ENCODE results near the gene FOXG1.

DNA sequence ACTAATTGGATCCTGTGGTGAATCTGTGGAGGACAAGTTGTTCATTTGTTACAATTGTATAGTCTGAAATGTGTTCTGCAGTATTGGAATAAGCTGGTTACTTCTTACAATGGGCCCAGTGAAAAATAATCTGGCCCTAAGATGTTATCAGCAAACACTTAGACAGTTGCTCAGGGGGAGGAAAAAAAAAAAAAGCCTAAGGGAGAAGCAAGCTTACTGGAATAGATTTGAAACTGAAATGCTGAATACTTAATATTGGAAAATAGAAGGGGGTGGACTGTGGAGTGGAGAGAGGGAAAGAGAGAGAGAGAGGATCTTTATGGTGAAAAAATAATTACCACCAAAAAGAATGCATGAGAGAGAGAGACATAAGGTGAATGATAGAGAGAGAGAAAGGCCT lies 4.0 kb downstream of the FOXG1 start:
- TF ChIP-seq, protein P1, sequence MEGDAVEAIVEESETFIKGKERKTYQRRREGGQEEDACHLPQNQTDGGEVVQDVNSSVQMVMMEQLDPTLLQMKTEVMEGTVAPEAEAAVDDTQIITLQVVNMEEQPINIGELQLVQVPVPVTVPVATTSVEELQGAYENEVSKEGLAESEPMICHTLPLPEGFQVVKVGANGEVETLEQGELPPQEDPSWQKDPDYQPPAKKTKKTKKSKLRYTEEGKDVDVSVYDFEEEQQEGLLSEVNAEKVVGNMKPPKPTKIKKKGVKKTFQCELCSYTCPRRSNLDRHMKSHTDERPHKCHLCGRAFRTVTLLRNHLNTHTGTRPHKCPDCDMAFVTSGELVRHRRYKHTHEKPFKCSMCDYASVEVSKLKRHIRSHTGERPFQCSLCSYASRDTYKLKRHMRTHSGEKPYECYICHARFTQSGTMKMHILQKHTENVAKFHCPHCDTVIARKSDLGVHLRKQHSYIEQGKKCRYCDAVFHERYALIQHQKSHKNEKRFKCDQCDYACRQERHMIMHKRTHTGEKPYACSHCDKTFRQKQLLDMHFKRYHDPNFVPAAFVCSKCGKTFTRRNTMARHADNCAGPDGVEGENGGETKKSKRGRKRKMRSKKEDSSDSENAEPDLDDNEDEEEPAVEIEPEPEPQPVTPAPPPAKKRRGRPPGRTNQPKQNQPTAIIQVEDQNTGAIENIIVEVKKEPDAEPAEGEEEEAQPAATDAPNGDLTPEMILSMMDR (IDR thresholded peaks at IDR 0.05) = no peak
- TF ChIP-seq POLR2A (IDR thresholded peaks at IDR 0.05) = no peak

Measured in thyroid gland (tissue), 4 donors.